NCI-H82 (cell line): ENCODE results near the gene SYTL5.

Source experiments
- DNase-seq: peaks from one replicate; lab custom pipeline; 2025; lab: John Stamatoyannopoulos, UW

SYTL5 gene

DNA sequence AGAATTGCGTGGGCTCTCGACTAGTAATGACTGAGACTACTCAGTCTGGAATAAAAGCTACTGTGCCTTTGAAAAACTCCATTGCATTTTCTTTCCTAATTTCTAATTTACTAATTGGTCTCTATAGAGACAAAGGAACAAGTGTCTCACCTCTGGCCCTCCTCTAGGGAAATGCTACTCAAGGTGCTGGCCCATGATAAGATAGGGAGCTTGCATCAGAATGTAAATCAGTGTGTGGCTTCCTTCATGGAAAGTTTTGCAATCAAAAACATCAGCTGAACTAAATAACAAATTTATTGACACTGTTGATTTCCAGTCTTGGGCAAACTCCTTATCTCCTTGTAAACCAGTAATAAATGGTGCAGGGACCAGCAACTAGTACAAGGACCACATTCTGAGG lies 132.5 kb downstream of the SYTL5 start:
- no peak for DNase-seq

DNA sequence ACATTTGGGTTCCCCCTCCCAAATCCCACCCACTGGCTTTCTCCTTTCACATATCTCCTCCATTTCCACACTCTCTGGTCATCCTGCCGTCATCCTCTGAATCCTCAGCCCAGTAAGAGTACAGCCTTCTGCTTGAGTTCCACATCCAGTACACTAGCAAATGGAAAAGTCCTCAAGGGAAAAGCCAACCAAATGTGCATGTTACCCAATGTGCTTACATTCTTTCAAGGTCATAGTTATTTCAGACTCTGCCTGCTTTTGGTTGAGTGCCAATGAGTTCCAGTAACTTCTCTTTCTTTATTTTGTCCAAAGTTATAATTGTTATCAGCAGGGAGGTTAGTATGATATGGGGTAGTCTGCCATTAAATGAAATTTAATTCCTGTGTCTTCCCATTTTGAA lies 136.3 kb downstream of the SYTL5 start:
- no peak for DNase-seq

DNA sequence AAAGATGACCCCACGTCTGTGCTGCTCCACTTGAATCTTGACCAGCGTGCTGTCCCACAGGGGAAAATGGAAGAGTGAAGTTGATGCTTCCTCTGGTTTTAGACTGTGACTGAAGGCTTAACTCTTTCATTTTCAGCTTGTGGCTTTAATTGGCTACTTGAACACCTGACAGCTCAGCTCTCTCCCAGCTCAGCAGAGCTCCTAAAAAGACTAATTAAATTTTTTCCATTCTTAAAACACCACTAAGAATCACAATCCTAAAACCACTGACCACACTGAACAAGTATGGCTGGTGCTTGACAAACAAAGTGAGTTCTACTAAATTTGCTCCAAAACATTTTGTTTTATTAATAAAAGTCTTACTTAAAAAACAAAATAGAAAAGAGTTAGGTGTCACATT lies 142.7 kb downstream of the SYTL5 start:
- DNase-seq = no peak

DNA sequence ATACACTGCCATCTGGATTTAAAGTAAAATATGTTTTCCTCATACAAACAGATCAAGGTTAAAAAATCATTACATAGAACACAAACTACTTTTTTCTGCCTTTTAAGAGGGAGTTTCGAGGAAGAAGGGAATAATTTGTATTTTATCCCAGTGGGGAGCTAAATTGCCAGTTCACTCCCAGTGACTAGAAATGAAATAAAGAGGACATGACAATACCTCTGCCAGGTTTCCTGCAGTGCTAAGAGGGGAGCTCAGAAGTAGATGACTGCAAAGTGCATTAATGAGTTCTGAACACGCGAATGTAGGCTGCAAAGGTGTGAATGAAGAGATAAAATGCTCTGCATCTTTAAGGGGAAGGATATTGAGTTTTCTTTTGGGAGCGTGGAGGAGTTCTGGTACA lies 144.6 kb downstream of the SYTL5 start:
- no peak for DNase-seq

DNA sequence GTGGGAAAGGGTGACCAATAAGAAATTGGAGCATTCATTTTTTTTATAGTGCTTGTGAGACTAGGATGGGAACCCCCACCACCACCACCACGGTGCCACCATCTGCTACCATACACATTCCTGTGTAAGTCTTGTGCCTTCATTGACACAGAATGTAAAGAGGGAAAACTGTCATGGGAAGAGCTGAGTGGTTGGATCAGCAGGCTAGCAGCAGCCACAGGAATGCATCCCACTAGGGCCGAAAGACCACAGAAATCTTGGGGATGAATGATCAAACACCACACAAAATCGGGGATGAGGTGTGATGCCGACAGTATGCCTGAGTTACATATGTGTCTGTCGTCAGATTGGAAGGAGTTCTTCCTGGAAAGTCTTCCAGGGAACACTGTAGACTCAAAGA lies 145.1 kb downstream of the SYTL5 start:
- DNase-seq = no peak

DNA sequence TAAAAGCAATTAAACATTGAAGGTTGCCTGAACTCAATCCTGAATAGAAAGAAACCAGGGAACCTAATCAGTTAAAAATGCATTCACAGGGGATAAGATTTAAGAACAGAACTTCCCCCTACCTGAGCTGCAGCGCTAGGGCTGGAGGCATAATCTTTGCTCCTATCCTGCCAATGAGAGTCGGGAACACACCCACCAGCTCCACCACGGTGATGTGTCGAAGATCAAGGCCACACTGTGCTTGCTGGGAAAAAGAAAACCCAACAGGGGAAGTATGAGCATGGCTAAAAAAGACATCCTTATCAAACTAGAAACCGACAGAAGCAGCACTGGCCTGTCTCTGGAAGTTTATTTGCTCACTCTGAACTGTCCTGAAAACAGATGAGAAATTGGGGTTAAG lies 148.0 kb downstream of the SYTL5 start:
- DNase-seq = no peak

DNA sequence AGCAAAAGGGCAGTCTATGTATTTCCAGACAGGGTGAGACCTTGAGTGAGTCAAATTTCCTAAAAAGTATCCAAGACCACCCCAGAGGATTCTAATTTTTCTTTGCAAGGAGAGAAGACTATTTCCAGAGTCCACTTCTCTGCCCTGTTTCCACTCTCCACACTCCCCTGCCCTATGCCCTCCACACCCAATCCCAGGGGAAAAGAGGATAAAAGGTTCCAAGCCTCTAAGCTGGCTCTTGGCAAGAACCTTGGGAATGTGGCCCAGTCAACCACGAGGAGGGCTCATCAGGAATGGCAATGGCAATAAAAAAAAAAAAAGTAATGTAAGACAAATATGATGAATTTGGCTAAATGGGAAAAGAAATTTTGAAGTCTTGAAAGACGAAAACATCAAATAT lies 148.5 kb downstream of the SYTL5 start:
- DNase-seq = no peak

DNA sequence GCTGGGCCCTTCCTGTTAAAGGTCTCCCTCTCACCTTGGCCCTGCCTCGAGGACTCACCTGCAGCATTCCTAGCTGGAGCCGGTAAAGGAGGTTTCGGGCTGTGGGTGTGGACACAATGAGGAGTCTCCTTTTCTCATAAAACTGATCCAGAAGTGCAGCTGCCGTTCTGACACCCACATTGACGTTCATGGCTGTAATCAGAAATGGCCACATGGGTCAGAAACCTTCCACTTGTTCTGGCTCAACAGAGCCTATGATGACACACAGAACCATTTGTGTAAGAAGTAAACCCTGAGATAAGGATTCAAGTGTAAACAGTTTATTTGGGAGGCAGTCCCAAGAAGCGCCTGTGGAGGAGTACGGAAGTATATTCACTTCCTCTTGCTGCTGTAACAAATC lies 150.5 kb downstream of the SYTL5 start:
- DNase-seq = no peak

DNA sequence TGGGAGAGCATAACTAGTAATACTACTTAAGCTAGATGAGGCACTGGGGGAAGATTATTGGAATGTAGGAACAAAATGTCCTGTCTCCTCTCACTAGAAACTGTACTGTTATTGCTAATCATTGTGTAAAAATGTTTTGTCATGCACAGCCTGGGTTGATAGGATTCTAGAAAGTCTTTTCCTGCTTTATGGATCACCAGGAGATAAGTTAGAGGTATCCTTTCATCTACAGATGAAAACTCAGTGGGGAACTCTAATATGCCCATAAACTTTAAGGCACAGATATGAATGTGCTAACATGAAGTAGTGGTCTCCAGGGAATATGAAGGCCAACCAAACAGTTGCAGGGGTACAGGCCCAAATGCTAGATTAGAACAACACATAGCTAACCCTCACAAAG lies 156.8 kb downstream of the SYTL5 start:
- no peak for DNase-seq

DNA sequence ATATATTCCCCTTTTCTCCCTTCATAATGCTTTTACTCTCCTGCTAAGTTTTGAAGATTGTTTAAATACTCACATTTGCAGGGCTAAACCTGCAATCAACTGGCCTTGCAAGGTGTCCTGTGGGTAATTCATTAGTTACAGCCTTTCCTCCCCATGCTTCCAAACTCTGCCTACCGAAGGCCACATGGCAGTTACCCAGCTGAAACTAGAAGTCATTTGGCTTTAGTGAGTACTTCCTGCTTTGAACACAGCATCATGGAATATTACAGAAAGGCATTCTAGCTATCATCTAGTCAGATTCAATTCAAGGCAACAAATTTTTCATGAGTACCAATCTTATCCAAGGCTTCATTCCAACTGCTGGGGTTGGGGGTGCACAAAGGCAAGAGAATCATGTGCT lies 158.7 kb downstream of the SYTL5 start:
- DNase-seq = no peak

DNA sequence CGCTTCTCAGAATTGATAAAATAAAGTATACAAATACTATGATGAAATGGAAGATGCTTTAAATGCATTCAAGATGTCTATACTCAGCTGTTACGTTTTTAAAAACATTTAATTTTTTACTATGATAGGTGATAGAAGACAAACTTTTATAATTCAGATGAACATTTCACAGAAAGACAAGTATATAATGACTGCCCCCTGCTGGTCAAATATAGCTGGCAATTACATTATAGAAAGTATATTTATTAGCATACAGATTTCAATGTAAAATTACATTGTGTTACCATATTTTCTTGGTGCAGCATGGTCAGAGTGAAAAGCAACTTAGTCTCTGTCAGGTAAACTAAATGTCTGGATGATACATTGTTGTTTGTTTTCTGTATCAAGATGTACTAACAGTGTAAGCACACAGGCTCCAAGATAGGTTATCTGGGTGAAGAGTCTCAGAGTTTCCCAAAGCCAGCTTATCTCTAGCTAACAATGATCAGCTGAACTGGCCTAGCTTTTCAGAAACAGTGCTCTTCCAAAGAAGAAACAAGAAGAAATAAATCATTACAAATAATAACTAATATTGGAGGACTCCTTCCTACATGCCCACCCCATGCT lies 160.2 kb downstream of the SYTL5 start:
- peak; percentile 51 for DNase-seq

DNA sequence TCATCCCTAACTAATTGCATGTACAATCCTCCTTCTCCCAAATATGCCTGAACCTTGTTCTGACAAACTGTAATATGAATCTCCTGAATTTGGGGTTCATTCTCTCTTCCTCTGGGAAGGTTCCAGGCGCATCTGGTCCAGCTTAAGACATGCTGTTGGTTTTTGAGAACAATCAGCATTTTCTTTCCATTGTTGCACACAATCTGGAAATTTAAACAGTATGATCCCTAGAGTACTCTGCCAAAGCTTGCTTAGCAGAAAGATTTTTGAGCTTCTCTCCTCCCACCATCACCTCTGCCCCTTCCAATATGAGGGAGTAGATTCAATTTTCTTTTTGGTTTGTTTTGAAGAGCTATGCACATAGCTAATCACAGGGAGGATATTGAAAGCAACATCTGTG lies 164.2 kb downstream of the SYTL5 start:
- DNase-seq = no peak

DNA sequence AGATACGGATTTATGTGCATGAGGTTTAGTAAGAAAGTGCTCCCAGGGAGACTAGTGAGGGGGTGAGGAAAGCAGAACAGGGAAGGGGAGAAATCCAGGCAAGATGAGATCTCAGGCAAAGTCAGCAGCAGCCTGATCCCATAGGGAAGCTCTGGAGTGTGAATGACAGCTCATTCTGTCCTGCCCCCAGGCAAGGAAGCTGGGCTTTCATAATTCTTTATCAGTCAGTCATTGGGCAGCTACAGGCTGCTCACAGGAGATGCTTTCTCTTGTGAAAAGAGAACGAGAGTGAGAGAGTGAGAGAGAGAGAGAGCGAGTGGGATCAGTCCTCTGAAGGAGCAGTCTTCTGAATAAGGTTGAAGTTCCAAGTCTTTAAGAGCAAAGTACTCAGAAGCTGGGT lies 166.2 kb downstream of the SYTL5 start:
- no peak for DNase-seq

DNA sequence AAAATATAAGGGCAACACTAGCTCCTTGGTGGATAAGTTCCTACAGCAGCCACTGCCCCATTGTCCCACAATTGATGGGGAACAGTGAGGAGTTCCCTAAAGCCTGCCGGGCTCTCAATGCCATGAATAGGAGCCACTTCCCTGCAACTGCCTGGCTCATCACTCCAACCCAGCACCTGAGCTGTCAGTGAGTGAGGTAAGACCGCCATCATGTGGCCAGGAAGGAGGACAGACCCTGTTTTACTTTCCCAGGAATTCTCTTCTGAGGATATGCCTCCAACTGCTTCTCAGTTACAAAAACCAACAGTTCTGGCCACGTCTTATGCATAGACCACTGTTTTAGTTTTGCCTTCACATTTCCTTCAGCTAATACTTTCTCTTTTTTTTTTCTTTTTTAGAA lies 168.8 kb downstream of the SYTL5 start:
- DNase-seq = peak; percentile 72

DNA sequence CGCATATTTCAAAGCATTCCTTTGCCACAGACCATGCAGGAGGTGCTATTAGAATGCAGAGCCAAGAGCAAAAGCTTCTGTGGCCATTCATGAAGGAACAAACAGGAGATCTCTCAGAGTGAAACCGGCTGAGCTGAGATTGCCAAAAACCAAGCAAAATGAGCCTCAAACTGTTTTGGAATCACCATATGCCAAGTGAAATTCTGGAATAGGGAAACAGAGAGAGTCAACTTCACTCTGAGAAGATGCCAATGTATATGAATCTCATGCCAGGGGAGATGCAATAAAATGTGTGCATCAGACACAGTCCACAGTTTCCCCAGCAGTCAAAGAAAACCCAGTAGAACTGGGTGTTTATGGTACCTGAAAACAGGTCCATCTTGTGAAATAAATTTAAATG lies 172.0 kb downstream of the SYTL5 start:
- DNase-seq = no peak
